GM19467 (cell line): ENCODE results near the gene GLI2.

ENCODE experiments used
- ATAC-seq: cut with Tn5 transposase; IDR thresholded peaks from one replicate; pipeline ENCODE4 v1.9.1; 2021; ENCODE audit warnings: mild to moderate bottlenecking, moderate library complexity; ENCODE audit not compliant: unreplicated experiment

GLI2 gene

GRCh38 chr2:120769076-120769786 is 33.6 kb downstream of the GLI2 start:
- ATAC-seq = no peak

GRCh38 chr2:120769787-120770120 is 34.1 kb downstream of the GLI2 start:
- no peak for ATAC-seq

GRCh38 chr2:120770176-120770575 is 34.5 kb downstream of the GLI2 start:
- no peak for ATAC-seq

GRCh38 chr2:120770641-120771040 is 35.0 kb downstream of the GLI2 start:
- no peak for ATAC-seq

- ATAC-seq = no peak
These were observed 35.6 kb downstream of the GLI2 start for GRCh38 chr2:120771111-120771780.

GRCh38 chr2:120771781-120772208 is 36.1 kb downstream of the GLI2 start:
- no peak for ATAC-seq

- ATAC-seq = no peak
These were observed 36.6 kb downstream of the GLI2 start for GRCh38 chr2:120772261-120772660.

- ATAC-seq = no peak
These were observed 37.6 kb downstream of the GLI2 start for GRCh38 chr2:120773186-120773800.

GRCh38 chr2:120774557-120775160 is 39.0 kb downstream of the GLI2 start:
- ATAC-seq = no peak

GRCh38 chr2:120775194-120775593 is 39.5 kb downstream of the GLI2 start:
- no peak for ATAC-seq

- no peak for ATAC-seq
These were observed 40.3 kb downstream of the GLI2 start for GRCh38 chr2:120775801-120776589.

GRCh38 chr2:120776649-120777048 is 41.0 kb downstream of the GLI2 start:
- no peak for ATAC-seq

GRCh38 chr2:120777170-120777751 is 41.6 kb downstream of the GLI2 start:
- ATAC-seq = no peak

- ATAC-seq = no peak
These were observed 42.1 kb downstream of the GLI2 start for GRCh38 chr2:120777787-120778186.

- no peak for ATAC-seq
These were observed 42.6 kb downstream of the GLI2 start for GRCh38 chr2:120778244-120778643.

- no peak for ATAC-seq
These were observed 44.2 kb downstream of the GLI2 start for GRCh38 chr2:120779781-120780283.

GRCh38 chr2:120780402-120780801 is 44.7 kb downstream of the GLI2 start:
- no peak for ATAC-seq

- no peak for ATAC-seq
These were observed 47.7 kb downstream of the GLI2 start for GRCh38 chr2:120783371-120783791.

- no peak for ATAC-seq
These were observed 48.3 kb downstream of the GLI2 start for GRCh38 chr2:120783969-120784372.
